Measurements from ENCODE around the gene ZNF423.

ZNF423 gene

DNA sequence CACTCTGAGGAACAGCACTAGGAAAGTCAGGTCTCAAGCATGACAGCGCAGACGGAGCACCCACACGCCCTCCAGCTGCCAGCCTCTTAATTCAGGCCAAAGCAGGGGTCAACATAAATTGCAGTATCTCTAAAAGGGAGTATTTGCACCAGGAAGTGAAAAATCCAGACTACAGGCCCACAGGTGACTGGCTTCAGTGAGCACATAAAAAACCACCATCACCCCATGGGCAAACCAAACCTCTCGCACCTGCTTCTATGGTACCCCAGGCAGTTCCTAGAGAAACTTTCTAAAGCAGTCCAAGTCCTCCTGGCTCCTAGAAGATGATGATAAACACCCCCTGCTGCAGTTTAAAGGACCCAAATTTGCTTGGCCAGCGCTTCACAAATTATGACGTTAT is 129.8 kb downstream of the ZNF423 start:
- in situ Hi-C loops (cut with HindIII; ENCODE audit: low pct_unique_long_range_greater_than_20kb, low sequenced_read_pairs), result no loop called here
- no peak for DNase-seq (ENCODE audit: low read depth in 1 of 2, low spot score in 1 of 2)
- TF ChIP-seq JUND (IDR thresholded peaks at IDR 0.05; ENCODE audit: low read depth), result no peak

GRCh38 chr16:49725651-49726050 is 130.3 kb downstream of the ZNF423 start:
- TF ChIP-seq JUND (IDR thresholded peaks at IDR 0.05; ENCODE audit: low read depth), result no peak
- in situ Hi-C loops (cut with HindIII; ENCODE audit: low pct_unique_long_range_greater_than_20kb, low sequenced_read_pairs), result no loop called here
- no peak for DNase-seq (ENCODE audit: low read depth in 1 of 2, low spot score in 1 of 2)

DNA sequence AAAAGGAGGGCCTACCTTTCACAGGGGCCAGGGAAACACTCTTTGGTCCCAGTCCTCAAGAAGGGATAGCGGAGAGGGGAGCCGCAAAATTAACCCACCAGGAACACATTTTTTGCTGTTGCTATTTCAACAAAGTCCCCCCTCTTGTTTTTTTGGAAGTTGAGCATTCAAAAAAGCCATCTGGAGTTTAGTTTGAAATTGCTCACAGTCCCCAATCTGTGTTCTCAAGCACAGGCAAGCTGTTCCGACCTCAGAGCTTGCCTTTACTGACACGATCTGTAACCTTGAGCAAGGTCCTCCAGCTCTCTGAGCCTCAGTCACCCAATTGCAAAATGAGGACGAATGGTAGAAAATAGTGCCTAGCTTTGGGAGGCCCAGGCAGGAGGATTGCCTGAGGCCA is 131.1 kb downstream of the ZNF423 start:
- DNase-seq (ENCODE audit: low read depth in 1 of 2, low spot score in 1 of 2), result no peak
- no peak for TF ChIP-seq JUND (IDR thresholded peaks at IDR 0.05; ENCODE audit: low read depth)
- in situ Hi-C loops (cut with HindIII; ENCODE audit: low pct_unique_long_range_greater_than_20kb, low sequenced_read_pairs), result no loop called here

DNA sequence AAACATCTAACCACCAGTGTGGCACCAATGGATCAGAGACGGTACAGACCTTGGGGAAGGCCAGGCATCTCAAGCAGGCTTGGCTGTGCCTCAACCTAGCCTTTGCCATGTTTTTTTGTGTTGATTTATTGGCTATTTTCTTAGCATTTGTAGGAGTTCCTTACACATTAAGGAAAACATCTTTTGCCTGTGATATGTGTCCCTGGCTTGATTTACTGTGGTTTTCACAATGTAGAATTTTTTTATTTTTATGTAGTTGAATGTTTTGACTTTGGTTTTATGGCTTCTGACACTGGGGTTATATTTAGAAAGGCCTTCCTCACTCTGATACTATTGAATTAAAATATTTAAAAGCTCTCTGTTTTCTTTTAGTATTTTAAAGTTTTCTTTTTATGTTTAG is 132.6 kb downstream of the ZNF423 start:
- in situ Hi-C loops (cut with HindIII; ENCODE audit: low pct_unique_long_range_greater_than_20kb, low sequenced_read_pairs), result no loop called here
- DNase-seq (ENCODE audit: low read depth in 1 of 2, low spot score in 1 of 2), result no peak
- TF ChIP-seq JUND (IDR thresholded peaks at IDR 0.05; ENCODE audit: low read depth), result no peak

- no peak for DNase-seq (ENCODE audit: low read depth in 1 of 2, low spot score in 1 of 2)
- no peak for TF ChIP-seq JUND (IDR thresholded peaks at IDR 0.05; ENCODE audit: low read depth)
- in situ Hi-C loops (cut with HindIII; ENCODE audit: low pct_unique_long_range_greater_than_20kb, low sequenced_read_pairs), result no loop called here
Observed at GRCh38 chr16:49720225-49720624, 135.7 kb downstream of the ZNF423 start.

DNA sequence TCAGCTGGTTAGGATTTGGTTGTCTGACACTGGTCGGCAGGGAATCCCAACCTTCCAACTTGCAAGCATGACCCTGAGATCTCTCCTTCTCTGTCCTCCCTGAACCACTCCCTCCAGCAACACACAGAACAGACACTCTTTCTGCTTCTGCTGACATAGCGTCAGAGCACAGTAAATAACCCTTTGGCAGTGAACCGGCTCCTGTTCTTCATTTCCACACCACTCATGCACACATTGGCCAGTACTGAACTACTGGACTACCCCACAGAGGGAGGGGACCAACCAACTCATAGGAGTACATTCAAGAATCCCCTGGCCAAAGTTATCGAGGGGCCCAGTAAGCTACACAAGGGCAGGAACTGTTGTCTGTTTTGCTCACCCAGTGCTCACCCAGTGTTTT is 138.2 kb downstream of the ZNF423 start:
- TF ChIP-seq JUND (IDR thresholded peaks at IDR 0.05; ENCODE audit: low read depth), result no peak
- in situ Hi-C loops (cut with HindIII; ENCODE audit: low pct_unique_long_range_greater_than_20kb, low sequenced_read_pairs), result no loop called here
- no peak for DNase-seq (ENCODE audit: low read depth in 1 of 2, low spot score in 1 of 2)

DNA sequence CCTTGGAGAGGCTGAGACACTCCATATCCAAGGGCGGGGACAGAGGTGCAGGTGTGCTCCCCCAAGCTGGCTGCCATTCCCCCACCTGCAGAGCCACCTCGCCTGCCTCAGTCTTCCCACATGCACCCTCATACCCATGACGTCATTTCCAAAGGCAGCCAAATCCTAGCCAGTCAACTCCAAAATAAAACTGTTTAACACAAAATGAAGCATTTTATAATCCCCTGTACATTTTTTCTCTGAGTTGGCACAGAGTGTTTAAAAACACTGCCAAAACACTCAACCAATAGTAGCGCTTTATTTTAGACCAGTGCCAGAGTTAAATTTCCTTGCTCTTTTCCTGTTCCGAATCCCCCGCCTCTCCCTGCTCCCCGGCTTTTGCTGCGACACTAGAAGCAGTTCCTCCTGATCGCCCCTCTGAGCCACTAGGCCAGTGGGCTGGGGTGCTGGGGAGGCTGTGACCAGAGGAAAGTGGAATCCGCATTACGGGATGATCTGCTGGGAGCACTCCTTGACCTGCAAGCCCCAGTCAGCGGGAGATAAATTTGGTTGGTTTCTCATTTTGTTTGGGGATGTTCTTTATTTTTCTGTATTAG is 139.5 kb downstream of the ZNF423 start:
- DNase-seq (ENCODE audit: low read depth in 1 of 2, low spot score in 1 of 2), result no peak
- in situ Hi-C loops (cut with HindIII; ENCODE audit: low pct_unique_long_range_greater_than_20kb, low sequenced_read_pairs), result no loop called here
- no peak for TF ChIP-seq JUND (IDR thresholded peaks at IDR 0.05; ENCODE audit: low read depth)

DNA sequence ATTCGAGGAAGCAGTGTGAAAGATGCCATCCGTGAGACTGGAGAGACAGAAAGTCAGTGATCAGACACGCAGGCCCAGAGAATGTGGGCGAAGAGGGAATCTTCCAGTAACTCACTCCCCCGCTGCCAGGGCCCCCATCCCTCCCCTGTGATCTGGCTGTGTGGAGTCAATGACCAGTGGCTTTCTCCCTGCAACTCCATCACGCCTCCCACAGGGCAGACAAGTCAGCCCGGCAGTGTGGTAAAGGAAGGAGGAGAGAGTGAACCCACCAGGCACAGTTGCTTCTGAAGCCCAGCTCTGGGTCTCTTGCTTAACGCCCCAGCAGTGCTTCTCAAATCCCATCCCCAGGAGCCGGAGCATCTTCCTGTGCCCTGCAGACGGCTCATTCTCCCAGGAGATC is 142.1 kb downstream of the ZNF423 start:
- DNase-seq (ENCODE audit: low read depth in 1 of 2, low spot score in 1 of 2), result no peak
- no peak for TF ChIP-seq JUND (IDR thresholded peaks at IDR 0.05; ENCODE audit: low read depth)
- in situ Hi-C loops (cut with HindIII; ENCODE audit: low pct_unique_long_range_greater_than_20kb, low sequenced_read_pairs), result no loop called here

- in situ Hi-C loops (cut with HindIII; ENCODE audit: low pct_unique_long_range_greater_than_20kb, low sequenced_read_pairs), result no loop called here
- DNase-seq (ENCODE audit: low read depth in 1 of 2, low spot score in 1 of 2), result no peak
- no peak for TF ChIP-seq JUND (IDR thresholded peaks at IDR 0.05; ENCODE audit: low read depth)
Observed at GRCh38 chr16:49712542-49712941, 143.4 kb downstream of the ZNF423 start.

DNA sequence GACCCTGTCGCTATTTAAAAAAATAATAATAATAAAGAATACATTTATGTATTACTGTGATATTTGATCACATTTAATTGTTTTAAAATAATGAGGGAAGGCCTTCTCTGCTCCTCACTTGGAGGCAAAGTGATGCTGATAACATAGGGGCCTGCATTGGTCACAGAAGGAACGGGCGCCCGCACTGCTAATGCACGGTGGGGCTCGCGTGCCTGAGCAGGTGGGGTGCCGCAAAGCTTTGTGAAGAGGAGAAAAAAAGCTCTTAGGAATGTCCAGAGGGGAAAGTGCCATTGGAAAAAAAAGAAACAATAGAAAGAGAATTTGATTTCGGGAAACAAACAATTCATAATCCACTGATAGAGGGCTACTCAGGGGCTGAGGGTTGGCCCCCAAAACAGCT is 143.8 kb downstream of the ZNF423 start:
- no peak for DNase-seq (ENCODE audit: low read depth in 1 of 2, low spot score in 1 of 2)
- TF ChIP-seq JUND (IDR thresholded peaks at IDR 0.05; ENCODE audit: low read depth), result no peak
- in situ Hi-C loops (cut with HindIII; ENCODE audit: low pct_unique_long_range_greater_than_20kb, low sequenced_read_pairs), result no loop called here

DNA sequence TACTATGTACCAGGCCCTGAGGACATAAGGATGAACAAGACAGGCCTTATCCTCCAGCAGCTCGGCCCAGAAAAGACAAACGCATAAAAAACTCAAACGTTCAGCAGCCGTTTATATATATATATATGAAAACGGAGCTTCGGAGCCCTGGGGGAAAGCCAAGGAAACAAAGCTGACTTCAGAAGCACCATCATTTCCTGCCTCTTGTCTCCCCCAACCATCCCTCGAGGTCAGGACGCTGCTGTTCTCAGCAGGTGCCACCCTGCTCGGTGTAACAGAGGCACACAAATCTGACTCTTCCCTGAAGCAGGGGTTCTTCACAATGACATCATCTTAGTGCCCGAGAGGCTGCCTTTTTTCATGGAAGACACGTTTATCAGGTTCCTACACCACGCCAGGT is 146.9 kb downstream of the ZNF423 start:
- DNase-seq (ENCODE audit: low read depth in 1 of 2, low spot score in 1 of 2), result no peak
- in situ Hi-C loops (cut with HindIII; ENCODE audit: low pct_unique_long_range_greater_than_20kb, low sequenced_read_pairs), result no loop called here
- TF ChIP-seq JUND (IDR thresholded peaks at IDR 0.05; ENCODE audit: low read depth), result no peak

GRCh38 chr16:49708491-49708890 is 147.4 kb downstream of the ZNF423 start:
- in situ Hi-C loops (cut with HindIII; ENCODE audit: low pct_unique_long_range_greater_than_20kb, low sequenced_read_pairs), result no loop called here
- DNase-seq (ENCODE audit: low read depth in 1 of 2, low spot score in 1 of 2), result no peak
- TF ChIP-seq JUND (IDR thresholded peaks at IDR 0.05; ENCODE audit: low read depth), result no peak

GRCh38 chr16:49706620-49707355 is 149.1 kb downstream of the ZNF423 start:
- TF ChIP-seq JUND (IDR thresholded peaks at IDR 0.05; ENCODE audit: low read depth), result no peak
- in situ Hi-C loops (cut with HindIII; ENCODE audit: low pct_unique_long_range_greater_than_20kb, low sequenced_read_pairs), result no loop called here
- no peak for DNase-seq (ENCODE audit: low read depth in 1 of 2, low spot score in 1 of 2)

Data from T47D (cell line).